Right cardiac atrium (tissue), 5 donors: ENCODE data around the gene ASB7. TPM values are rescaled to one million over a fixed set of nuclear protein-coding genes. Genes with fewer than 3 reads are reported as not detected.
A peak's percentile ranks its signal among the peaks of the same experiment; 100 is the strongest.

ENCODE experiments used
- ATAC-seq, 2 donors: fragments of 200-7000 bp; cut with Tn5 transposase; one replicate each; pipeline versions ENCODE4 v1.8.0 to v1.9.1; 2020; ENCODE audit warnings: moderate library complexity in 2 of 2, mild to moderate bottlenecking in 1 of 2
- DNase-seq, 3 donors: peaks; one replicate each; pipeline ENCODE4 v3.0.0-alpha.2; 2020
- H3K27ac ChIP-seq: one replicate; pipeline ENCODE4 v1.5.1; 2013; ENCODE audit warnings: mild to moderate bottlenecking, low read length, control low read depth, moderate library complexity
- H3K27me3 ChIP-seq: one replicate; pipeline ENCODE4 v1.6.1; 2013; ENCODE audit not compliant: control insufficient read depth, insufficient read depth
- H3K4me1 ChIP-seq: one replicate; pipeline ENCODE4 v1.6.1; 2013; ENCODE audit warnings: low read length; ENCODE audit not compliant: control insufficient read depth, insufficient read depth
- H3K4me3 ChIP-seq: one replicate; pipeline ENCODE4 v1.5.1; 2013; ENCODE audit warnings: low read length, control low read depth
- H3K9me3 ChIP-seq: one replicate; pipeline ENCODE4 v1.6.1; 2013; ENCODE audit warnings: low read length; ENCODE audit not compliant: control insufficient read depth
- WGBS: extraction: QIAGEN DNeasy Blood & Tissue Kit; methylation state at CpG from one replicate; pipeline ENCODE4 v1.1.7; 2013; 5-methylcytosine and 5-hydroxymethylcytosine counted together
- intact Hi-C, 4 donors: fragments of 100-400 bp; cut with DNase I; formaldehyde crosslinking; loops; one replicate each; pipeline versions ENCODE4 v1.11.0 to v1.14.0; 2022 to 2023
- polyA plus RNA-seq: library from polyadenylated mRNA; stranded (reverse); fragments of 200-250 nt; gene quantifications from one replicate; pipeline ENCODE4 v1.2.3, GENCODE V29; 2013
- total RNA-seq, 4 donors: library from RNA; stranded (reverse); fragmentation: NEBNext Ultra II Directional; extraction: Animal tissue kit (Norgen Biotek cat#: 25700); gene quantifications; one replicate each; pipeline ENCODE4 v1.2.1, GENCODE V29; 2021
- donor health status: healthy with polysubstance abuse.
- donor health status: DM: no; HTN: yes; CAD: no.
- donor health status: DM: no; HTN: no; CAD: no.
- donor health status: DM: no; HTN: yes; CAD: no; lungs with severe emphysema.
- donor health status: DM: yes; HTN: yes; CAD: no.

ASB7 gene
- total and polyA plus RNA-seq, 5 donors = 3.1 to 9.3 (median 7.5) TPM

DNA sequence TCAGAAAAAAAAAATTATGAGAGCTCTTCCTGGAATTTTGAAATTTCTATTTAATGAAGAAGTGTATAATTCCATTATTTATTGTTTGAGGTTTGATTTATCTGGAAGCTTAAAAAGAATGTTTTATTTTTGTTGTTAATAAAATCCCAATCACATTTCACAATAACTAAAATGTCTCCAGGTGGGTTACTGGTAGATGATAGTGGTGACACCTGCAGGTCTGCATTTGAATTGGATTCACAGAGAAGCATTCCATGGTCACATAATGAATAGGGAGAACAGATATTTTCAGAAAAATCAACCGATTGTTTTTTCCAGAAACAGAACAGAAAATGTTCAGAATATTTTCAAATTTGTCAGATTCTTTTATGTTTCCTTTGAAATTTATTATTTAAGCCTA, 48.3 kb downstream of the ASB7 start:
- ATAC-seq (no peak), DNase-seq (no peak)
- Histone ChIP-seq H3K4me3 (no peak overlapping the region), H3K27ac (no peak overlapping the region), H3K9me3 (no peaks in the 10 kb centered on the region), H3K27me3 (no peaks in the 10 kb centered on the region), H3K4me1 (no peaks in the 10 kb centered on the region)
- intact Hi-C loops = no loop called here
- 89% methylated on average over 1 of the region's 1 CpG for WGBS

DNA sequence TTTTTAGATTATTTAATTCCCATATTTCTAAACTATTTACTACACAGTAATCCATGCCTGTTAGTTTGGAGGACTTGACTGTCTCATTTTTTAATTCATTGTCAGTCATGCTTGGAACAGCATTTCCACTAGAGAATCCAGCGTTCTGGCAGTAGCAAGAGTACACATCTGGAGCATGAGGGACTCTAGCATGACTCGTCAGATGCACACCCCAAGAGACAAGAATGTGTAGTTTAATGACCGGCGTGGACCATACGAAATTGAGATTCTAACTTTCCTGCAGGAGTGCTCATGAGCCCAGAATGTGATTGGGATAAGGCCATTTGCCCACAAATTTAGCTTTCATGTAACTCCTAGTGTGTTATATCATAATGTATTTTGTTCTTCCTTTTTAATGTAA, 48.9 kb downstream of the ASB7 start:
- DNase-seq (no peak), ATAC-seq (no peak)
- Histone ChIP-seq H3K4me1 (no peaks in the 10 kb centered on the region), H3K27ac (no peak overlapping the region), H3K27me3 (no peaks in the 10 kb centered on the region), H3K4me3 (no peak overlapping the region), H3K9me3 (no peaks in the 10 kb centered on the region)
- WGBS = 72% methylated on average over 5 of the region's 5 CpGs
- intact Hi-C loops = no loop called here

- 66% methylated on average over 2 of the region's 2 CpGs for WGBS
- Histone ChIP-seq H3K4me1 (no peaks in the 10 kb centered on the region), H3K4me3 (no peak overlapping the region), H3K9me3 (no peaks in the 10 kb centered on the region), H3K27me3 (no peaks in the 10 kb centered on the region), H3K27ac (no peak overlapping the region)
- intact Hi-C loops = no loop called here
- no peak for ATAC-seq
- DNase-seq = no peak
These were observed 49.7 kb downstream of the ASB7 start for GRCh38 chr15:100652116-100652515.

- intact Hi-C loops = no loop called here
- no peak for DNase-seq
- H3K4me3 ChIP-seq = no peak overlapping the region
- no peak for ATAC-seq
- H3K9me3 ChIP-seq = no peaks in the 10 kb centered on the region
- H3K27ac ChIP-seq = no peak overlapping the region
- 41% methylated on average over 1 of the region's 1 CpG for WGBS
- H3K27me3 ChIP-seq = no peaks in the 10 kb centered on the region
- H3K4me1 ChIP-seq = no peaks in the 10 kb centered on the region
These were observed 51.2 kb downstream of the ASB7 start for GRCh38 chr15:100653608-100654007.

- H3K4me1 ChIP-seq = no peaks in the 10 kb centered on the region
- H3K9me3 ChIP-seq = no peaks in the 10 kb centered on the region
- no peak overlapping the region for H3K27ac ChIP-seq
- intact Hi-C loops = no loop called here
- WGBS = 92% methylated on average over 14 of the region's 14 CpGs
- DNase-seq (no peak), ATAC-seq (no peak)
- no peaks in the 10 kb centered on the region for H3K27me3 ChIP-seq
- H3K4me3 ChIP-seq = no peak overlapping the region
These were observed 56.5 kb downstream of the ASB7 start for GRCh38 chr15:100658895-100659294.

- H3K27ac ChIP-seq = no peak overlapping the region
- ATAC-seq = no peak
- H3K27me3 ChIP-seq = no peaks in the 10 kb centered on the region
- H3K9me3 ChIP-seq = no peaks in the 10 kb centered on the region
- H3K4me3 ChIP-seq = no peak overlapping the region
- DNase-seq = no peak
- intact Hi-C loops = no loop called here
- 91% methylated on average over 10 of the region's 10 CpGs for WGBS
- H3K4me1 ChIP-seq = no peaks in the 10 kb centered on the region
These were observed 58.8 kb downstream of the ASB7 start for GRCh38 chr15:100661156-100661555.

DNA sequence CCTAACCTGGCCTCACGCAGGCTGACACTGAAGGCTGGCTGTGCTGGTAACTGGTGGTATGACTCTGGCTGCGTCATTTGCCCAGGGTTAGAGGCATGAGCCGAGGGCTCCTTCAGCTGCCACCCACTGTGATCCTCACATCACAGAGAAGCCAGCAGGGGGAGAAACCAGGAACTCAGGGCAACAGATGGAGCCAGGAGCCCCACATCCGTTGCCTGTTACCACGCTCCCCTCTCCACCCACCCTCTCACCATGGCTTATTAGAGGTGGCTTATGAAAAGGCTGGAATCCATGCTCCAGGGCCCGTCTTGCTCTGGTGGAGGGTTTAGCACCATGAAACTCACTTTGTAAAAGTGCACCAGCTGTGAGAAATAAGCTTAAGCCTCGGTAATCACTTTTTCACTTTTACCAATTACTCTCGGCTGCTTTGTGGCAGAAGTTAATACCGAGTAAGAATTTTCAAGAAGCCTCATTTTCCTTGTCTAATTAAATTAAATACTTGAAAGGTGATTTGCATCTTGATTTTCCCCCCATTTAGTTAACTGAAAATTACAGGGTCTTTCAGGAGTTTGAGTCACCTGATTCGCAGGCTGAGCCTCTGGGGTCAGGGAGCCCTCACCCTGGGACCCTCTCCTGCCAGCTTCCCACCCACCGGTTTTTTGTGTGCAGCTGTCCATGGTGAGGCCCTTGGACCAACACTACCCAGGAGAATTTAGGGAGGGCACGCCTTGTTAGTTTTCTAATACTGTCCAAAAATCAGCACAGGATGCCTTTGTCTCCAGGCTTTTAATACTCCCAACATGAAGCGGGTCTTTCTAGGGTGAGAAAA, 60.9 kb downstream of the ASB7 start:
- peak in 1 of 2 donors; percentile 28 for ATAC-seq
- 59% methylated on average over 13 of the region's 13 CpGs for WGBS

DNA sequence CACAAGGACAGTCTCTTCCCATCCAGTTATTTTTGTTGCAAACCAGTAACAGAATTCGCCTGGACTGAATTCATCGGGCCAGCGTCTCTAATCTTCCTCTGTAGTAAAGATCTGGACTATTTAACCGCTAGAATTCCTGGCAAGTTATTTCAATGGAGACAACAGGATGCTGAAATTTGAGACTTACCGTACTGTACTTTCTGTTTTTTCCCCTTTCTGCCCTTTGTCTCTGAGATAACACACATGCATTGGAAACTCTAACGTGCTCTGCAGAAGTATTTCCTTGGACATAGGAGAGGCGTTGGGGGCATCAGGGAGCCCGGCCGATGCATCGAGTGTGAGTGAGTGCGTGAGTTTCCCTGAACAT, 61.5 kb downstream of the ASB7 start:
- H3K4me1 ChIP-seq = no peaks in the 10 kb centered on the region
- H3K9me3 ChIP-seq = no peaks in the 10 kb centered on the region
- no peak overlapping the region for H3K4me3 ChIP-seq
- H3K27ac ChIP-seq = no peak overlapping the region
- no peak for ATAC-seq
- DNase-seq = no peak
- 28% methylated on average over 11 of the region's 11 CpGs for WGBS
- no peaks in the 10 kb centered on the region for H3K27me3 ChIP-seq
- intact Hi-C loops = no loop called here

More for the DNA sequence above, 60.9 kb downstream of the ASB7 start:
- no peak for DNase-seq
- Histone ChIP-seq H3K27me3 (no peaks in the 10 kb centered on the region), H3K27ac (no peak overlapping the region), H3K4me3 (no peak overlapping the region), H3K9me3 (no peaks in the 10 kb centered on the region), H3K4me1 (no peaks in the 10 kb centered on the region)
- intact Hi-C loops = no loop called here

GRCh38 chr15:100665570-100665969, 63.2 kb downstream of the ASB7 start:
- no peak overlapping the region for H3K4me3 ChIP-seq
- H3K27ac ChIP-seq = no peak overlapping the region
- H3K4me1 ChIP-seq = no peaks in the 10 kb centered on the region
- H3K9me3 ChIP-seq = no peaks in the 10 kb centered on the region
- intact Hi-C loops = no loop called here
- 59% methylated on average over 7 of the region's 7 CpGs for WGBS
- ATAC-seq (peak; percentile 44 to 70), DNase-seq (no peak)
- H3K27me3 ChIP-seq = no peaks in the 10 kb centered on the region

- DNase-seq = peak in 1 of 3 donors; percentile 68
- Histone ChIP-seq H3K9me3 (no peaks in the 10 kb centered on the region), H3K4me1 (no peaks in the 10 kb centered on the region), H3K27me3 (no peaks in the 10 kb centered on the region), H3K27ac (no peak overlapping the region), H3K4me3 (no peak overlapping the region)
- ATAC-seq = no peak
- WGBS = 56% methylated on average over 20 of the region's 20 CpGs
- intact Hi-C loops = no loop called here
These were observed 65.3 kb downstream of the ASB7 start for GRCh38 chr15:100667405-100668347.

GRCh38 chr15:100668348-100668745, 66.0 kb downstream of the ASB7 start:
- DNase-seq = no peak
- 76% methylated on average over 7 of the region's 7 CpGs for WGBS

More at GRCh38 chr15:100668348-100668745, 66.0 kb downstream of the ASB7 start:
- Histone ChIP-seq H3K4me1 (no peaks in the 10 kb centered on the region), H3K4me3 (no peak overlapping the region), H3K27me3 (no peaks in the 10 kb centered on the region), H3K9me3 (no peaks in the 10 kb centered on the region), H3K27ac (no peak overlapping the region)
- ATAC-seq = no peak
- intact Hi-C loops = no loop called here
